ENCODE results near the gene GDF15.

Gene GDF15

GRCh38 chr19:18416778-18417249 lies 30.9 kb downstream of the GDF15 start (continued):
- no peak for TF ChIP-seq ZNF776 (tag by site-specific recombination; IDR thresholded peaks at IDR 0.05; ENCODE audit: borderline replicate concordance)
- peak; percentile 55 for TF ChIP-seq SP3 (tag by site-specific recombination; IDR thresholded peaks at IDR 0.05)
- no peak for TF ChIP-seq ZNF560 (tag by site-specific recombination; IDR thresholded peaks at IDR 0.05; ENCODE audit: borderline replicate concordance)
- TF ChIP-seq ZNF174 (tag by site-specific recombination; IDR thresholded peaks at IDR 0.05), result no peak
- TF ChIP-seq ZBTB21 (tag by site-specific recombination; IDR thresholded peaks at IDR 0.05), result no peak
- no peak for TF ChIP-seq ZNF660 (tag by site-specific recombination; IDR thresholded peaks at IDR 0.05)
- TF ChIP-seq ZNF335 (tag by site-specific recombination; conservative IDR thresholded peaks at IDR 0.05), result peak; percentile 90
- TF ChIP-seq GLIS1 (tag by site-specific recombination; IDR thresholded peaks at IDR 0.05), result peak; percentile 65; the same call in 1 of the 2 replicates
- TF ChIP-seq ZNF302 (tag by site-specific recombination; IDR thresholded peaks at IDR 0.05; ENCODE audit: low read depth), result no peak
- no peak for TF ChIP-seq YY1 (tag by site-specific recombination; IDR thresholded peaks at IDR 0.05)
- TF ChIP-seq YY2 (tag by site-specific recombination; IDR thresholded peaks at IDR 0.05), result 0 out of 2 replicates have a peak, but pooled peaks have one; percentile 9
- TF ChIP-seq ZNF777 (tag by site-specific recombination; IDR thresholded peaks at IDR 0.05; ENCODE audit: borderline replicate concordance), result no peak
- peak; percentile 96 for TF ChIP-seq ZNF398 (tag by site-specific recombination; IDR thresholded peaks at IDR 0.05)
- TF ChIP-seq ZNF394 (tag by site-specific recombination; IDR thresholded peaks at IDR 0.05; ENCODE audit: borderline replicate concordance), result 0 out of 2 replicates have a peak, but pooled peaks have one; percentile 9
- TF ChIP-seq ZBTB26 (tag by site-specific recombination; optimal IDR thresholded peaks at IDR 0.05), result peak; percentile 86
- TF ChIP-seq ZNF391 (tag by site-specific recombination; IDR thresholded peaks at IDR 0.05; ENCODE audit: borderline replicate concordance, low read depth), result no peak
- no peak for TF ChIP-seq ZNF645 (tag by site-specific recombination; IDR thresholded peaks at IDR 0.05)
- TF ChIP-seq PATZ1 (tag by site-specific recombination; IDR thresholded peaks at IDR 0.05), result peak; percentile 73; the same call in 1 of the 2 replicates
- TF ChIP-seq ZNF585B (tag by site-specific recombination; IDR thresholded peaks at IDR 0.05), result no peak
- TF ChIP-seq ZNF701 (tag by site-specific recombination; IDR thresholded peaks at IDR 0.05), result no peak
- TF ChIP-seq FEZF1 (tag by site-specific recombination; IDR thresholded peaks at IDR 0.05), result no peak
- TF ChIP-seq ZNF114 (tag by site-specific recombination; IDR thresholded peaks at IDR 0.05), result no peak
- TF ChIP-seq ZNF292 (tag by site-specific recombination; IDR thresholded peaks at IDR 0.05; ENCODE audit: borderline replicate concordance, low read depth), result no peak
- TF ChIP-seq GLIS2 (tag by site-specific recombination; IDR thresholded peaks at IDR 0.05), result peak; percentile 55; the same call in 1 of the 2 replicates
- TF ChIP-seq PRDM2 (tag by site-specific recombination; IDR thresholded peaks at IDR 0.05; ENCODE audit: borderline replicate concordance), result no peak
- no peak for TF ChIP-seq ZNF184 (tag by site-specific recombination; IDR thresholded peaks at IDR 0.05)
- TF ChIP-seq ZNF692 (tag by site-specific recombination; IDR thresholded peaks at IDR 0.05), result peak; percentile 88
